Bronchial smooth muscle cell (primary cell): ENCODE measurements around the gene OR7E24. TPM values are rescaled to one million over a fixed set of nuclear protein-coding genes. Genes with fewer than 3 reads are reported as not detected.

Experiments used
- total RNA-seq: library from RNA; depleted of rRNA; stranded (reverse); fragments of >200 nt; gene quantifications from 2 replicates; pipeline ENCODE4 v1.2.1, GENCODE V29; 2014

Gene OR7E24
- not detected in 2 replicates for total RNA-seq

GRCh38 chr19:9250630-9251029, at the start of gene OR7E24:
TSS of gene OR7E24 (plus strand) at chr19:9250930. CDS start at chr19:9251044, 114 bp downstream.

GRCh38 chr19:9219489-9219888, 31.2 kb upstream of the OR7E24 start, which contains the start of gene OR7D4:
TSS of gene OR7D4 (minus strand) at chr19:9219589. CDS start at chr19:9214837, 4,752 bp downstream.

Other genes with a start within 250 kb of the OR7E24 start
- under 0.01 TPM in 1 of 2 replicates, not detected in the other for gene MUC16, start 240.5 kb upstream of the OR7E24 start, total RNA-seq
- not detected in 2 replicates for gene OR1M1, start 163.9 kb upstream of the OR7E24 start, total RNA-seq
- not detected in 2 replicates for gene OR7G2, start 143.5 kb upstream of the OR7E24 start, total RNA-seq
- not detected in 2 replicates for gene OR7G1, start 135.2 kb upstream of the OR7E24 start, total RNA-seq
- not detected in 2 replicates for gene OR7G3, start 124.0 kb upstream of the OR7E24 start, total RNA-seq
- 13.0 and 13.1 TPM in 2 replicates for gene ZNF317, start 110.5 kb upstream of the OR7E24 start, total RNA-seq
- not detected in 2 replicates for gene OR7D2, start 72.0 kb upstream of the OR7E24 start, total RNA-seq
- not detected in 2 replicates for gene OR7D4, start 31.3 kb upstream of the OR7E24 start, total RNA-seq
- 5.7 and 6.9 TPM in 2 replicates for gene ZNF699, start 58.9 kb downstream of the OR7E24 start, total RNA-seq
- 9.0 and 10.6 TPM in 2 replicates for gene ZNF559, start 73.2 kb downstream of the OR7E24 start, total RNA-seq
- 1.5 and 2.0 TPM in 2 replicates for gene ZNF177, start 112.1 kb downstream of the OR7E24 start, total RNA-seq
- gene ZNF266, start 184.6 kb downstream of the OR7E24 start, total RNA-seq, result 8.2 and 9.3 TPM in 2 replicates
- 0.79 and 1.2 TPM in 2 replicates for gene ZNF560, start 247.7 kb downstream of the OR7E24 start, total RNA-seq